ENCODE results near the gene MXI1. TPM values are rescaled to one million over a fixed set of nuclear protein-coding genes. Genes with fewer than 3 reads are reported as not detected.
A peak's percentile ranks its signal among the peaks of the same experiment; 100 is the strongest.

Gene MXI1
- 13.9 TPM for polyA plus RNA-seq

DNA sequence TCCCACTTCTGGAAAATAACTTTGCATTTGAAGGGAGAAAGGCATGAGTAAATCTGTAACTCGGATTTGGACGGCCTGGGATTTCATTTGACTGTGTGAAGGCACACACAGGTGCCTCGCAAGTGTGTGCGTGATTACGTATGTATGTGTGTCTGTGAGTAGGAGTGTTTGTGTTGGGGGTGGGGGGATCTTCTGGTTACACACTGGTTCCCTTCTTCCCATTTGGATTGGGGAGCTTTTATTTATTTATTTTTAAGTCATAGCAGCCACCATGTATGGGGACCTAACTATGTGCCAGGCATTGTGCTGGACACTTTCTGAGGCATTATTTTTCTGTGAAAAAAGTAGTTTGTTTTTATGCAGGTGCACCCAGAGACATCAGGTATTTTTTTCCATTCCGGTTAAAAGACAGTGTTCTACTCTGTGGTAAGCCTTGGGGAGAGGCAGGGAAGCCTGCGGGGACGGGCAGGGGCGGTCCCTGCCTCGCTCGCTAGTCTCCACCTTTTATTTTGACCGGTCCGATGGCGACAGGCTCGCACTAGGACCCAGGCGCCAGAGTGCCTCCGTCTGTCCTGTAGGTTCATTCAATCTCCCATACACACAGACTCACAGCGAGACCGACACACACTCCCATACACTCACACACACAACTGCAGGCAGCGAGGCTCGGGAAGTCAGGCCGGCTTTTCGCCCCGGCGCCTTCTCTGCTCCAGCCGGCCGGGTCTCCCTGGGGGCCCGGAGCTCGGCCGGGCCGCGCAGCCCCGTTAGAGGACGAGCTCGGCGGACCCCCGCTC is at the start of gene MXI1:
MXI1 (plus strand) TSS at position 595 of the 794 bp plus-strand sequence. CDS start 204 bp downstream, outside the sequence.
- peak within 1 kb of the TSS in 2 of 3 donors; percentile 16 to 76 for H3K27ac Mint-ChIP-seq
- H3K36me3 Mint-ChIP-seq: no peaks in the 10 kb centered on the region
- peaks cover 27% of the 10 kb centered on the region for H3K27me3 Mint-ChIP-seq
- no peaks in the 10 kb centered on the region for H3K9me3 Mint-ChIP-seq
- H3K4me1 Mint-ChIP-seq: peaks cover 16 to 27% (median 16%) of the 10 kb centered on the region in 3 donors
- H3K4me3 Mint-ChIP-seq: peak within 1 kb of the TSS; percentile 92 to 99 (median 95)

DNA sequence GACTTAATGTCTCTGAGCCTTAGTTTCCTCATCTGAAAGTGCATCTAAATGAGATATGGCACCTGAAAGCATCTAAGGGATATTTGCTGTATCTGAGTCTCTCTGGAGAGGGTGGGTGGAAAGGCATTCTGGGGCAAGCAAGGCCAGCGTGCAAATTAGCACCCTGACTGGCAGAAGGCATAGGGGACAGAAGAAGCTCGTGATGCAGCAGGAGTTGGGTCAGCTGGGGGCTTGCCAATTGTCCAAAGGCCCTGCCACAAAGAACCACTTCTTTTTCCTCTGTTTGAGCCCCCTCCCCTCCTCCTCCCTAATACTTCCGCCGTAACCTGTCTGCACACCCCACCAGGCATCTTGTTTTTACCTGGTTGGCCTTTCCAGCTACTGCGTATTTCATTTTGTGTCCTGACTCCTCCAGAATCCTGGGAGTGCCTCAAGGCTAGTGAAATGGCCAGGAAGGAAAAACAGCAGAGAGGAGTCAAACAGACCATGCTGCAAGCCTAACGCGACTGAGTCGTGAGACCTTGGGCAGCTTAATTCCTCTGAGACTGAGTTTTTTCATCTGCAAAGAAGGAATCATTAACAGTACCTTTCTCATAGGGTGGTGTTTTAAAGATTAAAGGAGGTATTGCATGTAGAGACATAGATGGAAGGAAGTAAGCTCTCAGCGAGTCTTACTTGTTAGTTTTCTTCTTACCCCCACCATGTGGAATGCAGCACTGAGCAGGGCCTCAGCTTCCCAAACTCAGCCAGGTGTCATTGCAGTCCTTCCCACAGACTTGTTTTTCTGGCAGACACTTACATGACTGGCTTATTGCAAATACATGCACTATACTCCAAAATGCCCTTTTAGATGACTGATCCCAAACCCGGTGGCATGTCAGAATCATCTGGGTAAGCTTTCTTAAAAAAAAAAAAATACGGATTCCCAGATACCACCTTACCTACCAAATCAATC is 49.1 kb upstream of the MXI1 start:
- H3K9me3 Mint-ChIP-seq: no peaks in the 10 kb centered on the region
- no peak overlapping the region for H3K27ac Mint-ChIP-seq
- peaks cover 34% of the 10 kb centered on the region for H3K27me3 Mint-ChIP-seq
- no peak overlapping the region for H3K4me3 Mint-ChIP-seq
- H3K36me3 Mint-ChIP-seq: no peaks in the 10 kb centered on the region
- H3K4me1 Mint-ChIP-seq: peaks cover 18 to 22% (median 21%) of the 10 kb centered on the region in 3 donors

DNA sequence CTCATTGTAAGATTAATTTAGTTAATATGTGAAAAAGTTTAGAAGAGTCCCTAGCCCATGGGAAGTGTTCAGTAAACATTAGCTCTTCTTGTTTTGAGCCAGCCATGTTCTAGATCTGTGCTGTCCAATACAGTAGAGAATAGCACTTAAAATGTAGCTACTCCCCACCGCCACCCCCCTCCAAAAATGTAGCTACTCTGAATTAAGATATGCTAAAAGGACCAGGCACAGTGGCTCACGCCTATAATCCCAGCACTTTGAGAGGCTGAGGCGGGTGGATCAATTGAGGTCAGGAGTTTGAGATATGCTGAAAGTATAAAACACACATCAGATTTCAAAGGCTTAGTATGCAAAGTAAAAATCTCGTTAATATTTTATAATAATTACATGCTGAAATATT is 47.3 kb upstream of the MXI1 start:
- Mint-ChIP-seq H3K27me3 (peaks cover 31% of the 10 kb centered on the region), H3K4me1 (peaks cover 8 to 13% (median 13%) of the 10 kb centered on the region in 3 donors), H3K4me3 (no peak overlapping the region), H3K36me3 (no peaks in the 10 kb centered on the region), H3K9me3 (peaks cover 0 to under 1% (median 0%) of the 10 kb centered on the region in 3 donors), H3K27ac (no peak overlapping the region)

DNA sequence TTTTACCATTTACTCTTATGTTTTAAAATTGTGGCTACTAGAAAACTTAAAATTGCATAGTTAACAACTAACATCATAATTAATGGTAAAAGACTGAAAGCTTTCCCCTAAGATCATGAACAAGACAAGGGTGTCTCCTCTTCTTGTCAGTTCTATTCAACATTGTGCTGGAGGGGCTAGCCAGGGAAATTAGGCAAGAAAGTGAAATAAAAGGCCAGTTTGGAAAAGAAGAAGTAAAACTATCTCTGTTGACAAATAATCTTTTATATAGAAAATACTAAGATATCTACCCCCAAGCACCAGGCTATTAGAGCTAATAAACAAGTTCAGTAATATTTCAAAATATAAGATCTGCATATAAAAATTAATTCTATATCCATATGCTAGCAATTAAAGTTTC is 46.9 kb upstream of the MXI1 start:
- H3K27ac Mint-ChIP-seq: no peak overlapping the region

DNA sequence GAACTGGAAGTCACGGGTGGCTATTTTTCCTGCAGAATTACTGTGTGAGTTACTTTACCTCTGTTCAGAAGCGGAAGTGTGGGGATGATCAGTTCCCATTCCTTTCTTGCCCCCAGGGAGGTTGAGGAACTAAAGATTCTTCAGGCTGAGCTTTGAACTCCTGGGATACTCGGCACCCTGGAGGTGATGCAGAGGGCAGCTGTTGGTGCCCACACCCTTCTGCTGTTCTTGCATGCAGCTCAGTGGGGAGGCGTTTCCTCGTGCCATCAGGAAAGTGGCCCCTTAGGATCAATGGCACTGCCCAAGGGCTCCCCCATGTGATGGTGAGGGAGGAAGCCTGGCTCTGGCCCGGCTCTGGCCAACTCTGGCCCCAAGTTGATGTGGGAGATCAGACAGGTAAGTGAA is 44.7 kb upstream of the MXI1 start:
- H3K9me3 Mint-ChIP-seq: peaks cover 0 to 2% (median 0%) of the 10 kb centered on the region in 3 donors
- no peak overlapping the region for H3K4me3 Mint-ChIP-seq
- peaks cover 39% of the 10 kb centered on the region for H3K27me3 Mint-ChIP-seq
- no peak overlapping the region for H3K27ac Mint-ChIP-seq
- no peaks in the 10 kb centered on the region for H3K36me3 Mint-ChIP-seq
- no peaks in the 10 kb centered on the region for H3K4me1 Mint-ChIP-seq

More for the DNA sequence above, 46.9 kb upstream of the MXI1 start:
- H3K4me1 Mint-ChIP-seq: peaks cover 8 to 13% (median 12%) of the 10 kb centered on the region in 3 donors
- H3K36me3 Mint-ChIP-seq: no peaks in the 10 kb centered on the region
- H3K4me3 Mint-ChIP-seq: no peak overlapping the region
- peaks cover 36% of the 10 kb centered on the region for H3K27me3 Mint-ChIP-seq
- peaks cover 0 to 2% (median 0%) of the 10 kb centered on the region in 3 donors for H3K9me3 Mint-ChIP-seq

DNA sequence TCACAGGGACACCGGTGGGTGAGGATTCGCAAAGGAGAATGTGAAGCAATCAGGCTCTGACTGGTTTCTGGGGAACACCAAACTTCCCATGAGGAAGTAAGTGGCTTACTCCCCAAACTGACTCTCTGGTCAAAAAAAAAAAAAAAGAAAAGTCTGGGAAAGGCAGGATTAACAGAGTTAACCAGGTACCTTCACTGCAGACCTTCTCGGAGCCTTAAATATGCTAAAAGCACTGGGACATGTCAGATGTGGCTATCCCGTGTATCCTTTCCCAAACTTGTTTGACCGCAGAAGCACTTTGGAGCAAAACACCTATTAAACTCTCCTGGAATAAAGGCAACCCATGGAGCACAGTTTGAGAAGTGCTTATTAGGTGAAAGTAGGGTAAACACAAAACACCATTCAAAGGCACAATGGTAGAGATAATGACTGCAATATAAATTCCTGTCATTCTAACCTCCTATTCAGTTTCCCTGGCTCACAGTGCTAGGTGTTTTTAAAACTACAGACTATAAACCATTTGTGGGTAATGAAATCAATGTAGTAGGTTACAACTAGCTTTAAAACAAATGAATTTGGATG is 44.1 kb upstream of the MXI1 start:
- Mint-ChIP-seq H3K27ac (no peak overlapping the region), H3K9me3 (peaks cover 0 to 2% (median 0%) of the 10 kb centered on the region in 3 donors), H3K27me3 (peaks cover 42% of the 10 kb centered on the region), H3K4me1 (peaks cover 0 to 3% (median 0%) of the 10 kb centered on the region in 3 donors), H3K36me3 (no peaks in the 10 kb centered on the region), H3K4me3 (no peak overlapping the region)

DNA sequence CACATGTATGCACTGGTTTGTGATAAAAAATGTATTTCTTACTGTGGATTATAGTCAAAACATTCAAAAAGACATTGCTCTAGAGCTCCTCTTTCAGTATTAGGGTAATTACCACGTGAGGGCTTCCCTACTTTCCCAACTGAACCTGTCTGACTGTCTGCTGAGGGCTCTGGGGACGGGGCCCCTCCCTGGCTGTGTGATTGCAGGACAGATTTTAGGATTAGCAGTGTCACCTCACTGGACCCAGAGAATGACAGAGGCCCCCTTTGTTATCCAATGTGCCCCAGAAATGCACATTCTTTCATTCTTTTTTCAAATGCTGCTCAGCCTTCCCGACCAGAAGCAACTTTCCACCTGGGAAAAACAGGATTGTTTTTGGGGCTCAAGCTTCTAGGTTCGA is 43.6 kb upstream of the MXI1 start:
- H3K4me3 Mint-ChIP-seq: no peak overlapping the region
- H3K27me3 Mint-ChIP-seq: peaks cover 44% of the 10 kb centered on the region
- H3K9me3 Mint-ChIP-seq: peaks cover 0 to 2% (median 0%) of the 10 kb centered on the region in 3 donors
- H3K36me3 Mint-ChIP-seq: no peaks in the 10 kb centered on the region
- H3K4me1 Mint-ChIP-seq: peaks cover 0 to 6% (median 0%) of the 10 kb centered on the region in 3 donors
- H3K27ac Mint-ChIP-seq: no peak overlapping the region

DNA sequence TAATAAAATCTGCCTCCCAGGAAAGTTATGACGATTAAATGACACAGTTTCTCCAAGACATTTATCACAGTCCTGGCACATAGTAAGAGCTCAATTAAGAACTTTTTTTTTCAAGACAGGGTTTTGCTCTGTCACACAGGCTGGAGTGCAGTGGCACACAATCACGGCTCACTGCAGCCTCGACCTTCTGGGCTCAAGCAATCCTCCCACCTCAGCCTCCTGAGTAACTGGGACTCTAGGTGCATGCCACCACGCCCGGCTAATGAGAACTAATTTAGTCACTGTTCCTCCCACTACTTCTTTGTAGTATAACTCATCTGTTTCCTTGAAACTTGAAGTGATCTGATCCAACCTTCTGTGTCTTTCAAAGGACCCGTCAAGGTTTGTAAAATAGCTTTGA is 42.2 kb upstream of the MXI1 start:
- Mint-ChIP-seq H3K4me1 (peaks cover 0 to 9% (median 0%) of the 10 kb centered on the region in 3 donors), H3K36me3 (no peaks in the 10 kb centered on the region), H3K27ac (no peak overlapping the region), H3K4me3 (no peak overlapping the region), H3K27me3 (peaks cover 55% of the 10 kb centered on the region), H3K9me3 (peaks cover 0 to 2% (median 0%) of the 10 kb centered on the region in 3 donors)

DNA sequence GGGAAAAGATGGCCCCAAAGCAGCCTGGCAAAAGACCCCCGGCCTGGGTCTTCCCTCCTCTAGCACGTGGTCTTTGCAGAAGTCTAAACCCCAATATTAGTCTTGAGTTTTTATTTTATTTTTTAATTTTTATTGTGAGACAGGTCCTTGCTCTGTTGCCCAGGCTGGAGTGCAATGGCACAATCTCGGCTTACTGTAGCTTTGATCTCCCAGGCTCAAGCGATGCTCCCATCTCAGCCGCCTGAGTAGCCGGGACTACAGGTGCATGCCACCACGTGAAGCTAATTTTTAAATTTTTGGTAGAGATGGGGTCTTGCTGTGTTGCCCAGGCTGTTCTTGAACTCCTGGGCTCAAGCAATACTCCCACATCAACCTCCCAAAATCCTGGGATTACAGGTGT is 40.3 kb upstream of the MXI1 start:
- no peak overlapping the region for H3K4me3 Mint-ChIP-seq
- H3K4me1 Mint-ChIP-seq: peaks cover 0 to 13% (median 3%) of the 10 kb centered on the region in 3 donors
- peaks cover 0 to 2% (median 0%) of the 10 kb centered on the region in 3 donors for H3K9me3 Mint-ChIP-seq
- H3K36me3 Mint-ChIP-seq: no peaks in the 10 kb centered on the region
- H3K27me3 Mint-ChIP-seq: peaks cover 59% of the 10 kb centered on the region
- no peak overlapping the region for H3K27ac Mint-ChIP-seq

DNA sequence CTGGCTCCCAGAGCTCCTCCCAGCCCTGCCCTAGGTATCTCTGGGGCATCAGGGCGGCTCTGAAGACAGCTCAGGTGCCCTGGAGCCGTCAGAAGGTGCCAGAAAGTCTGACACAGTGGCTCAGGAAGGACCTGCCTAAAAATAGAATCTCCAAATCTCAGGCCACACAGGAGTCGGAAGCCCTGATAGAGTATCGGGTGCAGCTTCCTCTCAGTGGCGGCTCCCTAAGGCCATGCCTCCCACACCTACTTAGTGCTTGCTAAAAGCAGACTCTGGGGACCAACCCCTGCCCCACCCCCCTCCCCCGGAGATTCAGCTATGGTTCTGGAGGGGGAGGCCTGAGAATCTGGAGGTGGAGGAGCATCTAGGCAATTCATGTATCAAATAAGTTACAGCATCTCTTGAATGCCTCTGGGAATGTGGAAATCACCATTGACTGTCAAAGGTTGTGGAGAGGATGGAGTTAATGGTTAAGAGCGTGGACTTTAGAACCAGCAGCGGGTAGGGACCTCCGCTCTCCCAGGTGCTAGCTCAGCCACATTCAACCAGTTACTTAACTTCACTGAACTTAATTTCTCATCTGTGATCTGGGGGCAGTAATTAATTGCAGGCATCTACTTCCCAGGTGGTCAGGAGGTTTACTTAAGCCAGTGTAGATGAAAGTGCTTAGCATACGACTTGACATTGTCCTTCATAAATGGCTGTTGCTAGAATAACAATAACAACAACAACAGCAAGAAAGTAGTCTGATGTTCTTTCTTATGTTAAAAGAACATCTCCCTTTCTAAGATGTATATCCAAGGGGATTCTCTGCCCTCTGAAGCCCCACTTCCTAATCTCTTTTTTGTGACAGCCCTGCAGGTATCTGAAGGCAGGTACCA is 38.6 kb upstream of the MXI1 start:
- Mint-ChIP-seq H3K4me3 (no peak overlapping the region), H3K36me3 (no peaks in the 10 kb centered on the region), H3K4me1 (peaks cover 0 to 13% (median 3%) of the 10 kb centered on the region in 3 donors), H3K9me3 (peaks cover 0 to 2% (median 0%) of the 10 kb centered on the region in 3 donors), H3K27ac (no peak overlapping the region), H3K27me3 (peaks cover 62% of the 10 kb centered on the region)

DNA sequence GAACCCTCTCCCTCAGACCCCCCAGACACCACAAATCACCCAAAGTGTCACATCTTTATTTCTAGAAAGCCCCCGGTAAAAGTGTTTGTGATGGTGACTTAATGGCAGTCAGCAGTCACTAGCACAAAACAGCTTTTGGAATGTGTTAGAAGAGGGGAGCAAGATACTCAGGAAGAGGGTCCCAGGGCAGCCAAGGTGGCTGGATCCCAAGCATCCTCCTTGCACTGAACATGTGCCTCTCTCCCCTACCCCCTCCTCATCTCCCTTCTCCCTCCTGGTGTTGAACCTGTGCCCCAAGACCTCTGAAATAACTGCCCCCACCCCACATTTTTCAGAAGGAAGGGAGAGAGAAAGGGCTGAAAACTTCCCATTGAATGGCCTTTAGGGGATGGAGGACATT is 37.8 kb upstream of the MXI1 start:
- no peak overlapping the region for H3K4me3 Mint-ChIP-seq

DNA sequence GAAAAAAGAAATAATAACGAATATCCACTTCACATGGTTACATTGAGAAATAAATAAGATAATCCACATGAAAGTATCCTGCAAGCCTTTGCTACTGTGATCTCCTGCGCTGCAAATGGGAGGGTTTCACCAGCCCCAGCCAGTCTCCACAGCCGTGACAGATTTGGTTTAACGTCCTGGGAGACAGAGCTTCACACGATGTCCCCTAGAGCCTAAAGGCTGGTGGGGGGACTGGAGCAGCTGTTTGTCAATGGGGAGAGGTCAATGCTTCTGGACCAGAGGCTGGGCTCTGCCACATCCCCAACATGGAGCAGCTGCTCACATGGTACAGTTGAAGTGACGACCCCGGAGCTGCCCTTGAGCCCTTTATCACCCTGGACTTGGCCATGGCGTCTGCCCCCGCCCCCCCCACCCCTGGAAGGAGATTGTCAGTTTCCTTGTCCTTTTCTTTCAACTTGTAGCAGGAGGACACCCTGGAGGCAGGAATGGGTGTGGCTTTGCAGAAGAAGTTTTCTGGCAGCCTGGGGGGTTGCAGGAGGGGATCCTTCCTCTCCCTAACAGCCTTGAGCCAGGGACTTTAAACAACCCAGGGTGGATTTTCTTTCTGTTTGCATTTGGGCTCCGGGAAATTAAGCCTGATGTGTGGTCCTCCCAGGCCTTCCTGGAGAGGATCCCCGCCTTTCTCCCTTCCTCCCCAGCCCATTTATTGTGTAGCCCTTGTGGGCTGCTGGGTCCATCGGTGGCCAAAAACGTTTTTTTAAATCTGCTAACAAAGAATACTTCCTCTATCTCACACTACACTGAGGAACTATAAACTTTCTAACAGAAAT is 37.0 kb upstream of the MXI1 start:
- no peak overlapping the region for H3K27ac Mint-ChIP-seq
- H3K4me1 Mint-ChIP-seq: peaks cover 0 to 13% (median 3%) of the 10 kb centered on the region in 3 donors
- H3K36me3 Mint-ChIP-seq: no peaks in the 10 kb centered on the region
- H3K9me3 Mint-ChIP-seq: no peaks in the 10 kb centered on the region
- peak overlapping the region in 1 of 4 donors; percentile 49 for H3K4me3 Mint-ChIP-seq
- H3K27me3 Mint-ChIP-seq: peaks cover 60% of the 10 kb centered on the region

More for the DNA sequence above, 37.8 kb upstream of the MXI1 start:
- Mint-ChIP-seq H3K9me3 (peaks cover 0 to 2% (median 0%) of the 10 kb centered on the region in 3 donors), H3K4me1 (peaks cover 0 to 13% (median 3%) of the 10 kb centered on the region in 3 donors), H3K36me3 (no peaks in the 10 kb centered on the region), H3K27me3 (peaks cover 60% of the 10 kb centered on the region), H3K27ac (no peak overlapping the region)

DNA sequence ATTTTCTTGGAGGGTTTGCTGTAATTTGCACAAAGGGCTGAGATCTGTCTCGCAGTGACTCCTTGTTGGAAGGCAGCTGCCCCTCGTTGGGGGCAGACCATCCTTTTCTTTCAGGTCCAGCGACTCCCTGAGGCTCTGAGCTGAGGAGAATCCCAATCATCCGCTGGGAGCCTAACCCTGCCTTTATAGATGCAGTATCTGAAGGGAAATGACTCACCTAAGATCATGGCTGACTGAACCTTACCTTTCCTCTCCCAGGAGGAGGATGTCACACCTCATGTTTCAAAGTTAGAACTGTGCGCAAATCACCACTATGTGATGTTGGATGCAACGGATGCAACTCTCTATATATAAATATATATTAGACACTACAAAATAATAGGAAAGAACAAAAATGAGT is 36.4 kb upstream of the MXI1 start:
- Mint-ChIP-seq H3K4me1 (peaks cover 0 to 13% (median 3%) of the 10 kb centered on the region in 3 donors), H3K27me3 (peaks cover 57% of the 10 kb centered on the region), H3K27ac (no peak overlapping the region), H3K36me3 (no peaks in the 10 kb centered on the region), H3K4me3 (no peak overlapping the region), H3K9me3 (no peaks in the 10 kb centered on the region)
